Mesodermal cell (in vitro differentiated cells): ENCODE data around the gene LAMC1.

ENCODE experiments used
- H3K27ac ChIP-seq: 2 replicates; pipeline ENCODE4 v1.7.0; 2013; ENCODE audit warnings: mild to moderate bottlenecking, low read depth, low read length, moderate library complexity; ENCODE audit not compliant: severe bottlenecking
- H3K36me3 ChIP-seq: 2 replicates; pipeline ENCODE4 v1.7.1; 2013; ENCODE audit warnings: mild to moderate bottlenecking, low read length, moderate library complexity; ENCODE audit not compliant: control insufficient read depth, insufficient read depth
- H3K4me1 ChIP-seq: one replicate; pipeline ENCODE4 v1.7.1; 2013; ENCODE audit warnings: mild to moderate bottlenecking, low read length; ENCODE audit not compliant: insufficient read depth, control insufficient read depth, poor library complexity, severe bottlenecking
- H3K4me3 ChIP-seq: 2 replicates; pipeline ENCODE4 v1.7.0; 2013; ENCODE audit warnings: low read length, control low read depth, mild to moderate bottlenecking; ENCODE audit not compliant: insufficient read depth, poor library complexity, severe bottlenecking; ENCODE audit errors: extremely low read depth
- H3K9me3 ChIP-seq: 2 replicates; pipeline ENCODE4 v1.7.1; 2013; ENCODE audit warnings: mild to moderate bottlenecking, low read length, moderate library complexity; ENCODE audit not compliant: control insufficient read depth
- WGBS, 2 experiments: methylation state at CpG; one replicate each; pipeline ENCODE4 v1.1.5; 2013; ENCODE audit warnings: missing lambda C conversion rate in 2 of 2; ENCODE audit not compliant: insufficient coverage in 2 of 2; 5-methylcytosine and 5-hydroxymethylcytosine counted together

LAMC1 gene

DNA sequence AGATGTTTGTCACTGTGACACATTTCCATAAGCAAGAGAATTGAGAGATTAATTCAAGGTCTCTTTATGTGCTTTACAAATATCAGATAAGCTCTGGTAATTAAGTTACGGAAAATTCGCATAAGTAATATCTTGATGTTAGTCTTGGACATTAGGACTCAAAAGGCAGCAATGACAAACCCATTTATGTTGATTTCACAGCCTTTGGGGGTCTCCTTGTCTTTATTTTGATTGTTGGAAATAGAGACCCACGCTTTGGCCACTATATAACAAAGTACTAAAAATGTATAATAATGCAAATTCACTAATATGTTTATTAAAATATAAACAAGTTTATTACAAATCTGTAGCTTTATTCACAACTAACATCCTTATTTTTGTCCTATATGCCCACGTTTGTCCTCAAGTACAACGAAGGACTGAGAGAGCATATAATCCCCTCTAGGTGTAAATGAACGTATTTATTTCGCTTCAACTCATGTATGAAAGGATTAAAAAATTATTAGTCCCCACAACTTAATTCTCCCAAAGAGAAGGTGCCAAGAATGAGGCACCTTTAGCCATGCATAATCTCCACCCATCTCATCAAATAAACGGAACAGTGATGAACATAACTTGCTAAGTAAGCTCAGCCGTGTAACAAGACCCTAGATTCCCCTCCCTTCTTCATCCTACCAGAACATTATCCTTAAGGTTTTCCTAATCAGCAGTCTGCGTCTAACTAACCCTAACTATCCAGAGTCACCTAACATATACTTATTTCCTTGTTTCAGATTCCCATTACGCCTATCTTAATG lies 1.6 kb upstream of the LAMC1 start:
- 50 to 52% methylated on average over 5 of the region's 11 CpGs for WGBS, 2 experiments
- no peaks in the 10 kb centered on the region for H3K9me3 ChIP-seq

DNA sequence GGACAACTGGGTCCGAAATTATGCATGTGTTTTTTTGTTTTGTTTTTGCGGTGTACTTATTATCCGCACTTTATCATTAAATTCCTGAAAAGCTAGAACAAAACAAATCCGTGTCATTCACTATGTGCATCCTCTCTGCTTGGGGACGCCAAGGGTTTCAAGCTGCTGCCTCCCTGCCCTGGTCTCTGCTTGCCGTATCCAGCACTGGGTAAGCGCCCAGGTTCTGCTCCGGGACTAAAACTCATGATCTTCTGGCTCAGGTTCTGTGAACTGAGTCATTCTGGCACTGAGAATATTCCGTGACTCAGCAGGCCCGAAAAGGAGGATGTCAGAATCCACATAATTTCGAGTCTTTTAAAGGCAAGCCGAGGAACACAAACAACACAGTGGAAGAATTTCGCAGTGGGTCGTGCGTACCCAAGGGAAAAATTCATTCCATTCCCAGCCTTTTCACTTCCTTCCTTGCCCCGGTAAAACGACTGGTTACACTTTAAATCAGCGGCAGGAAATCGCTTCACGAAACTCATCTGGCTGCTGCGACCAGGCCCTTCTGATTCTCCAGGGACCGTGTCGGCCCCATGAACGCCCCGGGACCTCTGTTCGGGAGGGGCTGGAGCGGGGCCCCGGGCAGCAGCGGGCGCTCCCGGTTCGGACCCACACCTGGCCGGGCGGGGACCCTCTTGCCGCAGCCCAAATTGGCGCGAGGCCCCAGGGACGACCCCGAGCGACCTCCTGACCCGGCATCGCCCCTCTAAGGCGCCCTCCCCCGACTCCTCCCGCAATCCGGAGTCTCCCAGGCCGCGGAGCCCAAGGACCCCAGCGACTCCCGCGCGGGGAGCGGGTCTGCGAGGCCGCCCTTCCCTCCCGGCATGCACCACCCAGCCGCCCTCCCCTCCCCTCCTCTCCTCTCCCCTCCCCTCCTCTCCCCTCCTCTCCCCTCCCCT lies 746 bp upstream of the LAMC1 start:
- Histone ChIP-seq H3K4me1 (peaks cover 22% of the 10 kb centered on the region), H3K27ac (peak overlapping the region; percentile 99), H3K4me3 (peak overlapping the region; percentile 63), H3K36me3 (no peaks in the 10 kb centered on the region), H3K9me3 (no peaks in the 10 kb centered on the region)
- 0 to 1% methylated on average over 38 to 47 of the region's 57 CpGs for WGBS, 2 experiments

More for the DNA sequence above, 1.6 kb upstream of the LAMC1 start:
- H3K4me3 ChIP-seq = peak overlapping the region; percentile 63
- H3K36me3 ChIP-seq = no peaks in the 10 kb centered on the region
- peak overlapping the region; percentile 99 for H3K27ac ChIP-seq
- H3K4me1 ChIP-seq = peaks cover 18% of the 10 kb centered on the region

DNA sequence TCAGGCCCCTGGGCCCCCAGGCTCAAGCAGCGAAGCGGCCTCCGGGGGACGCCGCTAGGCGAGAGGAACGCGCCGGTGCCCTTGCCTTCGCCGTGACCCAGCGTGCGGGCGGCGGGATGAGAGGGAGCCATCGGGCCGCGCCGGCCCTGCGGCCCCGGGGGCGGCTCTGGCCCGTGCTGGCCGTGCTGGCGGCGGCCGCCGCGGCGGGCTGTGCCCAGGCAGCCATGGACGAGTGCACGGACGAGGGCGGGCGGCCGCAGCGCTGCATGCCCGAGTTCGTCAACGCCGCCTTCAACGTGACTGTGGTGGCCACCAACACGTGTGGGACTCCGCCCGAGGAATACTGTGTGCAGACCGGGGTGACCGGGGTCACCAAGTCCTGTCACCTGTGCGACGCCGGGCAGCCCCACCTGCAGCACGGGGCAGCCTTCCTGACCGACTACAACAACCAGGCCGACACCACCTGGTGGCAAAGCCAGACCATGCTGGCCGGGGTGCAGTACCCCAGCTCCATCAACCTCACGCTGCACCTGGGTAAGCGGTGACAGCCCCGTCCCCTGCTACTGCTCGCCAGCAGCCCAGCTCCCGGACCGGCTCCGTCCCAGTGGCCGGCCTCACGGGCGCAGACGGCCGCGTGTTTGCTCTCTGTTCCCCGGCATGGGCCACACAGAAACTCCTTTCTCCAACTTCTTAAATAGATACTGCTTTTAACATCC lies 539 bp downstream of the LAMC1 start:
- Histone ChIP-seq H3K9me3 (no peaks in the 10 kb centered on the region), H3K27ac (peak overlapping the region; percentile 80), H3K36me3 (no peaks in the 10 kb centered on the region), H3K4me3 (peak overlapping the region; percentile 87), H3K4me1 (peaks cover 22% of the 10 kb centered on the region)
- 0% methylated on average over 49 to 56 of the region's 68 CpGs for WGBS, 2 experiments

DNA sequence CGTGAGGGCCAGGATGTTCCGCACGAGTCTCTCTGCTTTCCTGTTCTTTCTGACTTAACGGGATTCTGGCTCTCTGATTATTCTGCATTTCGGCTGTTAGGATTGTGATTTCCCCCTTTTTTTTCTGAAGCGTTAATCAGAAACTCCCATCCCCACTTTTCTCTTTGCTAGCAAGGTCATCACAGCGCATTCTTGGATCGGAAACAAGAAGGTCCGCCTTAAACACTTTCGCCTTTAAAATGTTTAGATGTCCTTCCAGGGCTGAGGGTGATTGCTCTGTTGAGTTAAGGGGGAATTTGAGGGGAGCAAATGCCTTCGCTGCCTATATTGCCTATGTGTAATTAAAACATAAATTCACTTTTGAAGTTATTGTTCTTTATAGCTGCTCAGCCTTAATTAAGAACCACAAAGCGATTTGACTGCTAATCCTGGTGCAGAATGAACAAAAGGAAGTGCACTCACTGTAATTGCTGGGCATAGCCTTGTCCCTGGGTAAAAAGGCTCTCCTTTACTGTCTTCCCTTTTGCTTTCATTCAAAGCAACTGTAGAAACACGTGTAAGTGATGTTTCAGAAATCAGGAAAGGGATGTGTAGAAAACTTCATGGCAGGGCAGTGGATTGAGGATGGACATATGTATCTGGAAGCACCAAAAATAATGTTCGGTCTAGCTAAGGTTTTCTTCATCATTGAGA lies 1.2 kb downstream of the LAMC1 start:
- Histone ChIP-seq H3K4me3 (peak overlapping the region; percentile 87), H3K36me3 (no peaks in the 10 kb centered on the region), H3K27ac (no peak overlapping the region), H3K4me1 (peaks cover 26% of the 10 kb centered on the region), H3K9me3 (no peaks in the 10 kb centered on the region)
- WGBS, 2 experiments = 4 to 6% methylated on average over 6 to 7 of the region's 14 CpGs

- H3K36me3 ChIP-seq = no peaks in the 10 kb centered on the region
- no peak overlapping the region for H3K27ac ChIP-seq
- 35 to 50% methylated on average over 2 of the region's 3 CpGs for WGBS, 2 experiments
- peak overlapping the region; percentile 87 for H3K4me3 ChIP-seq
- no peaks in the 10 kb centered on the region for H3K9me3 ChIP-seq
- H3K4me1 ChIP-seq = peaks cover 29% of the 10 kb centered on the region
These were observed 1.8 kb downstream of the LAMC1 start for GRCh38 chr1:183025010-183025337.

GRCh38 chr1:183025782-183026774 lies 2.9 kb downstream of the LAMC1 start:
- H3K4me3 ChIP-seq = peak overlapping the region; percentile 87
- WGBS, 2 experiments = 48% methylated on average over 2 of the region's 4 CpGs; no CpG with 5 or more reads in 1 of the 2 experiments
- H3K4me1 ChIP-seq = peaks cover 39% of the 10 kb centered on the region
- no peaks in the 10 kb centered on the region for H3K36me3 ChIP-seq
- no peaks in the 10 kb centered on the region for H3K9me3 ChIP-seq
- H3K27ac ChIP-seq = no peak overlapping the region

GRCh38 chr1:183027031-183027430 lies 3.8 kb downstream of the LAMC1 start:
- H3K4me1 ChIP-seq = peaks cover 34% of the 10 kb centered on the region
- 50% methylated on average over 1 of the region's 3 CpGs; no CpG with 5 or more reads in 1 of the 2 experiments for WGBS, 2 experiments
- no peak overlapping the region for H3K4me3 ChIP-seq
- H3K27ac ChIP-seq = no peak overlapping the region
- H3K36me3 ChIP-seq = no peaks in the 10 kb centered on the region
- H3K9me3 ChIP-seq = no peaks in the 10 kb centered on the region

GRCh38 chr1:183027791-183028190 lies 4.6 kb downstream of the LAMC1 start:
- no peak overlapping the region for H3K27ac ChIP-seq
- peaks cover 37% of the 10 kb centered on the region for H3K4me1 ChIP-seq
- no peak overlapping the region for H3K4me3 ChIP-seq
- no peaks in the 10 kb centered on the region for H3K9me3 ChIP-seq
- no peaks in the 10 kb centered on the region for H3K36me3 ChIP-seq

GRCh38 chr1:183029591-183030000 lies 6.4 kb downstream of the LAMC1 start:
- Histone ChIP-seq H3K9me3 (no peaks in the 10 kb centered on the region), H3K27ac (peak overlapping the region; percentile 75), H3K36me3 (peaks cover 10% of the 10 kb centered on the region), H3K4me1 (peaks cover 37% of the 10 kb centered on the region), H3K4me3 (no peak overlapping the region)
- WGBS, 2 experiments = 40% methylated on average over 1 of the region's 3 CpGs; no CpG with 5 or more reads in 1 of the 2 experiments
